ENCODE results near the gene TSHZ2.

GRCh38 chr20:53210041-53210440, 237.9 kb downstream of the TSHZ2 start:
- TF ChIP-seq, protein P1, sequence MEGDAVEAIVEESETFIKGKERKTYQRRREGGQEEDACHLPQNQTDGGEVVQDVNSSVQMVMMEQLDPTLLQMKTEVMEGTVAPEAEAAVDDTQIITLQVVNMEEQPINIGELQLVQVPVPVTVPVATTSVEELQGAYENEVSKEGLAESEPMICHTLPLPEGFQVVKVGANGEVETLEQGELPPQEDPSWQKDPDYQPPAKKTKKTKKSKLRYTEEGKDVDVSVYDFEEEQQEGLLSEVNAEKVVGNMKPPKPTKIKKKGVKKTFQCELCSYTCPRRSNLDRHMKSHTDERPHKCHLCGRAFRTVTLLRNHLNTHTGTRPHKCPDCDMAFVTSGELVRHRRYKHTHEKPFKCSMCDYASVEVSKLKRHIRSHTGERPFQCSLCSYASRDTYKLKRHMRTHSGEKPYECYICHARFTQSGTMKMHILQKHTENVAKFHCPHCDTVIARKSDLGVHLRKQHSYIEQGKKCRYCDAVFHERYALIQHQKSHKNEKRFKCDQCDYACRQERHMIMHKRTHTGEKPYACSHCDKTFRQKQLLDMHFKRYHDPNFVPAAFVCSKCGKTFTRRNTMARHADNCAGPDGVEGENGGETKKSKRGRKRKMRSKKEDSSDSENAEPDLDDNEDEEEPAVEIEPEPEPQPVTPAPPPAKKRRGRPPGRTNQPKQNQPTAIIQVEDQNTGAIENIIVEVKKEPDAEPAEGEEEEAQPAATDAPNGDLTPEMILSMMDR (IDR thresholded peaks at IDR 0.05; ENCODE audit: insufficient read depth, low read depth, low read length) = no peak
- no peak for TF ChIP-seq EZH2 (IDR thresholded peaks at IDR 0.05; ENCODE audit: insufficient read depth, low read length)

Data from astrocyte (in vitro differentiated cells and primary cell).